ENCODE measurements around the gene ARID5A.

ARID5A gene

GRCh38 chr2:96528006-96528699 is 8.4 kb upstream of the ARID5A start:
- no peak for DNase-seq

GRCh38 chr2:96528700-96529375 is 7.7 kb upstream of the ARID5A start:
- DNase-seq: no peak

- no peak for DNase-seq
Observed at GRCh38 chr2:96529376-96530143, 7.0 kb upstream of the ARID5A start.

GRCh38 chr2:96530144-96530430 is 6.5 kb upstream of the ARID5A start:
- DNase-seq: no peak

GRCh38 chr2:96530474-96531357 is 5.8 kb upstream of the ARID5A start:
- no peak for DNase-seq

GRCh38 chr2:96531366-96531765 is 5.2 kb upstream of the ARID5A start:
- DNase-seq: no peak

- peak; percentile 98 for DNase-seq
Observed at GRCh38 chr2:96531872-96532505, 4.6 kb upstream of the ARID5A start.

GRCh38 chr2:96532641-96533291 is 3.8 kb upstream of the ARID5A start:
- DNase-seq: no peak

GRCh38 chr2:96533292-96534073 is 3.1 kb upstream of the ARID5A start:
- no peak for DNase-seq

GRCh38 chr2:96534141-96534540 is 2.4 kb upstream of the ARID5A start:
- DNase-seq: no peak

GRCh38 chr2:96534701-96535181 is 1.8 kb upstream of the ARID5A start:
- no peak for DNase-seq

GRCh38 chr2:96535331-96535730 is 1.2 kb upstream of the ARID5A start:
- no peak for DNase-seq

- DNase-seq: no peak
Observed at GRCh38 chr2:96537066-96537733, 648 bp downstream of the ARID5A start.

- DNase-seq: no peak
Observed at GRCh38 chr2:96537734-96538486, 1.4 kb downstream of the ARID5A start.

GRCh38 chr2:96538487-96539214 is 2.1 kb downstream of the ARID5A start:
- no peak for DNase-seq

- no peak for DNase-seq
Observed at GRCh38 chr2:96539215-96539920, 2.8 kb downstream of the ARID5A start.

- DNase-seq: peak; percentile 85
Observed at GRCh38 chr2:96540136-96540535, 3.6 kb downstream of the ARID5A start.

Data from amniotic stem cell (primary cell).